NOMO-1 treated with dmso at 0.1 percent for 144 hours (cell line): ENCODE results near the gene CREG2.

Source experiments
- DNase-seq: peaks from one replicate; lab custom pipeline; 2025; ENCODE audit not compliant: unreplicated experiment; lab: John Stamatoyannopoulos, UW

The CREG2 gene

DNA sequence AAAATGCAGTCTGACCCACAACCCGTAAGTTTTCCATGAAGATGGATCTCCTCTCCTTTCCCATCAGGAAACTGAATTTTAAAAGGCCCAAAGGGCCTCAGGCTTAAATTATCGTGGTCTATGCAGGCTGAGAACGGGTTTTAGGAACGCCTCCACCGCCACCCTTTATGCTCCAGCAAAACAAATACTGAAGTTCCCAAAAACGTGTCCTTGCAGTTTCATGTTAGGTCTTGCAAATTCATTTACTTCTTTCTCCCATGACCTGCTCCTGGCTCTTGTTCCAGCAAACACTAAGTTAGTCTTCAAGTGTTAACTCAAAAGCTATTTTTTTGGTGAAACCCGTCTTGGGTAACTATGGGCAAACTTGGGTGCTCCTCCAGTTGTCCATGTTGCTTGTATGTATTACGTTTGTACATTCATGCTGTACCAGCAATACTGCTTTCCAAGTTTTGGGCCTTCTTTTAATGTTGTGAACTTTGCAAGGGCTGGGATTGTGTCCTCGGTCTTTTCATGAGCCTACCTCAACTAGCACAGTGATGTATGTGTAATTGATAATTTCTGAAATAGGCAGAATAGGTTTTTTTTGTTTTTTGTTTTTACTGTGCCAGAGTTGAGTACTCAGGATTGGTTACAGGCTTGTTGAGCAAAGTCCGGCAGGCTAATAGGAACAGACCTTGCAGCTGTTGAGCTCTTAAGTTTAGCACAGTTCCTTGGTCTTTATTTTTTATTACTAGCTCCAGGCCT lies 77.0 kb downstream of the CREG2 start:
- DNase-seq: no peak

GRCh38 chr2:101308432-101309210 lies 78.7 kb downstream of the CREG2 start, which contains the start of gene RNF149:
Gene RNF149 (minus strand): TSS chr2:101308701. CDS start chr2:101308588, 113 bp downstream.
- peak; percentile 99 for DNase-seq

DNA sequence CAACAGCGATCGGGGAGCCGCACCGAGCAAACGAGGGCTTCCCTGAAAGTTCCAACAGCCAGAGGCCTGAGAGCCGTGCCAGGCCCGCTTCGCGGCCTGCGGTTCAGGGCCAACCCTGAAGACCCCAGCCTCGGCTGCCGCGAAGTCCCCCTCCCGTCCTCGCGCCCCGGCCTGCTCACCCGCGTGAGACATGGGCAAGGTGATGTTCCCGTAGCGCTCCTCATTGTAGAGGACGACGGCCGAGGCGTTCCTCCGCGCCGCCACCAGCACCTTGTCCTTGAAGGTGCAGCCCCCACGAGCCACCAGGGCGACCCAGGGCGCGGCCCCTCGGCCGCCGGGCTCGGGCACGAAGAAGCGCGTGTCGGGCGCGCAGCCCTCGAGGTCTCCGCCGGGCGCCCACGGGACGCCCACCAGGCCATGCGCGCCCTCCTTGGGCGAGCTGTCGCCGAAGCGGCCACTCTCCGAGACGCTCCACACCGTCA lies 79.3 kb downstream of the CREG2 start:
- peak; percentile 1 for DNase-seq

GRCh38 chr2:101307503-101307902 lies 79.8 kb downstream of the CREG2 start:
- DNase-seq: no peak

DNA sequence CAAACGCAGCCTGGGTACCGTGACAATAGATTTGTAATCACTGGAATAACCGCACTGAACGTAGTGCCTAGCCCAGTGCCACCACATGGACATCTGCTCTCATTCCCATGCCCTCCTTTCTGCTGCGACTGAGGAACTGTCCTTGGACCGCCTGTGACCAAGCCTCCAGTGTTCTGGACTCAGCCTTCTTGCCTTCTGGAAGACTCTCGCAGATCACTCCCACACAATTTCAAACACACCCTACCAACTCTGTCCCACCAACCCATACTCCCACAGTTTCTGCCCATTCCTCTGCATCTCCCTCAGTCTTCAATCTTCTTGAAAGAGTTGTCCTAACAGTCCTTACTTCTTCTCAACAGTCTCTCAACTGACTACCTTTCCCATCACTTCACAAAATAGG lies 80.9 kb downstream of the CREG2 start:
- DNase-seq: no peak

- no peak for DNase-seq
Measured at GRCh38 chr2:101305492-101306078, 81.7 kb downstream of the CREG2 start.

DNA sequence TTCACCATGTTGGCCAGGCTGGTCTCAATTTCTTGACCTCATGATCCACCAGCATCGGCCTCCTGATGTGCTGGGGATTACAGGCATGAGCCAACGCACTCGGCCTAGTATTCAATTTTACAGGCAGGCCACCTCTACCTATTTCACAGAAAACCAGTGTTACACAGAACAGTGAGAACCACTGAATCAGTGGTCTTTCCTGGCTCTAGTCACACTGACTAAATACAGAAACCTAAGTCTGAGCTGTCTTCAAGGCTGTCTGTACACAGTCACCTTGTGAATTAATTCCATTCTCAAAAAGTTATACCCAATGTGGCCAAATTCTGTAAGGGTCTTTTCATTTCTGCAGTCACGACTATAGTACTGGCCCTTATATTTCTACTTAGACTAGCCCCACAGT lies 82.3 kb downstream of the CREG2 start:
- DNase-seq: no peak

- no peak for DNase-seq
Measured at GRCh38 chr2:101303688-101304087, 83.6 kb downstream of the CREG2 start.

GRCh38 chr2:101302016-101302415 lies 85.3 kb downstream of the CREG2 start:
- no peak for DNase-seq

- DNase-seq: no peak
Measured at GRCh38 chr2:101300836-101301235, 86.5 kb downstream of the CREG2 start.

- no peak for DNase-seq
Measured at GRCh38 chr2:101300164-101300563, 87.1 kb downstream of the CREG2 start.

DNA sequence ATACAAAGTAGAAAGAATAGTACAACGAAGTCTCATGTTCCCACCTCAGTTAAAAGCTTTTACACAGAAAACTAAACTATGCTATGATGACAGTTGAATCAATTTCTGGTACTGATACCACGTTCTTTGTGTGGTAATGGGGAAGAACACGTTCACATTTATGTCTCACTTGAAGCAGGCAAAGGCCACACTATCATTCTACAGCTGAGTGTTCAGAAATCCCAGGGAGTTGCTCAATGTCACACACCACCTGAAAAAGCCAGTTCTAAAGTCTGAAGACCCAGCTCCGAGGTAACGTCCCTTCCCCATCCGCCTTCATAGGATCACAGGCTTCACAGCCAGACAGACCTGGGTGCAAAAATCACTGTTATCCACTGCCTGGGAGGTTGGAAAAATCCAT lies 87.7 kb downstream of the CREG2 start:
- no peak for DNase-seq

DNA sequence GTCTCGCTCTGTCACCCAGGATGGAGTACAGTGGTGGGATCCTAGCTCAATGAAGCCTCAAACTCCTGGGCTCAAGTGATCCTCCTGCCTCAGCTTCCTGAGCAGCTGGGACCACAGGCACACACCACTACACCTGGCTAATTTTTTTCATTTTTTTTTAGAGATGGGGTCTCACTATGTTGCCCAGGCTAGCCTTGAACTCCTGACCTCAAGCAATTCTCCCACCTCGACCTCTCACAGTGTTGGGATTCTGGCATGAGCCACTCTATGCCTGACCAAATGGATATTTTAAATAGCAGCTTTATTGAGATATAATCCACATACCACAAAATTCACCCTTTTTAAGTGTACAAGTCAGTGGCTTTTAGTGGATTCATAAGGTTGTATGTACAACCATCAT lies 89.9 kb downstream of the CREG2 start:
- no peak for DNase-seq

- DNase-seq: no peak
Measured at GRCh38 chr2:101296371-101296770, 90.9 kb downstream of the CREG2 start.

DNA sequence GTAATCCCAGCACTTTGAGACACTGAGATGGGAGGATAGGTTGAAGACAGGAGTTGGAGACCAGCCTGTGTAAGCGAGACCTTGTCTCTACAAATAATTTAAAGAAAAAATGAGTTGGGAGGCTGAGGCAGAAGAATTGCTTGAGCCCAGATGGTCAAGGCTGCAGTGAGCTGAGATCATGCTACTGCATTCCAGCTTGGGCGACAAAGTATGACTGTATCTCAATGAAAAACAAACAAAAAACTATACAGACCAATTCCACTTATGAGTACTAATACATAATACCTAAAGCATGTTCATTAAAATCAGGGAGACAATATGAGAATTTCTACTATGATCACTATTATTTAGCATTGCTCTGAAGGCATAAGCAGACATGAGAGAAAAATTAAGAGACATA lies 91.4 kb downstream of the CREG2 start:
- no peak for DNase-seq
